Stomach (tissue), 4 donors: Measurements from ENCODE around the gene RUNX1.

Source experiments
- EP300 ChIP-seq: sonication (generic); formaldehyde crosslinking; IDR thresholded peaks from one replicate; pipeline ENCODE4 v1.6.1; 2017; ENCODE audit warnings: antibody characterized with exemption
- POLR2A ChIP-seq, 4 donors: fragments of 450-650 bp; IDR thresholded peaks; one replicate each; pipeline ENCODE4 v1.6.1; 2016; ENCODE audit warnings: antibody characterized with exemption in 4 of 4, control low read depth in 2 of 4, mild to moderate bottlenecking in 1 of 4, moderate library complexity in 1 of 4
- POLR2AphosphoS5 ChIP-seq, 3 donors: sonication (generic); formaldehyde crosslinking; IDR thresholded peaks; one replicate each; pipeline ENCODE4 v1.6.1; 2016; ENCODE audit warnings: antibody characterized with exemption in 3 of 3
- TF ChIP-seq, protein P1 (sequence below), 7 experiments: fragments of 450-650 bp in 4 of 7; fragments of 200-600 bp in 3 of 7; sonication (generic) in 3 of 7; IDR thresholded peaks; one replicate each; pipeline ENCODE4 v1.5.1; 2016 to 2019; ENCODE audit warnings: antibody characterized with exemption in 7 of 7, control low read depth in 2 of 7, mild to moderate bottlenecking in 1 of 7

DNA sequence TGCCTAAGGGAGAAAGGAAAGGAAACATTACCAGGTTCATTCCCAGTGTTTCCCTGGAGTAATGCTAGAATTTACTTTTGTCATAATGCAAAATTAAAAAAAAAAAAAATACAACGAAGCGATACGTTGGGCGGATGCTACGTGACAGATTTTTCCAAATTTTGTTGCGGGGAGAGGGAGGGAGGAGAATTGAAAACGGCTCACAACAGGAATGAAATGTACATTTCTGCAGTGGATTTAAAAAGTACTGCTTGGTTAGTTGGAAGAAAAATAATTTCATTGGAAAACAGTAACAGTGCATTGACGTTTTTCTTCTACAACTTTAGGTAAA lies 157.5 kb downstream of the RUNX1 start:
- TF ChIP-seq, protein P1, sequence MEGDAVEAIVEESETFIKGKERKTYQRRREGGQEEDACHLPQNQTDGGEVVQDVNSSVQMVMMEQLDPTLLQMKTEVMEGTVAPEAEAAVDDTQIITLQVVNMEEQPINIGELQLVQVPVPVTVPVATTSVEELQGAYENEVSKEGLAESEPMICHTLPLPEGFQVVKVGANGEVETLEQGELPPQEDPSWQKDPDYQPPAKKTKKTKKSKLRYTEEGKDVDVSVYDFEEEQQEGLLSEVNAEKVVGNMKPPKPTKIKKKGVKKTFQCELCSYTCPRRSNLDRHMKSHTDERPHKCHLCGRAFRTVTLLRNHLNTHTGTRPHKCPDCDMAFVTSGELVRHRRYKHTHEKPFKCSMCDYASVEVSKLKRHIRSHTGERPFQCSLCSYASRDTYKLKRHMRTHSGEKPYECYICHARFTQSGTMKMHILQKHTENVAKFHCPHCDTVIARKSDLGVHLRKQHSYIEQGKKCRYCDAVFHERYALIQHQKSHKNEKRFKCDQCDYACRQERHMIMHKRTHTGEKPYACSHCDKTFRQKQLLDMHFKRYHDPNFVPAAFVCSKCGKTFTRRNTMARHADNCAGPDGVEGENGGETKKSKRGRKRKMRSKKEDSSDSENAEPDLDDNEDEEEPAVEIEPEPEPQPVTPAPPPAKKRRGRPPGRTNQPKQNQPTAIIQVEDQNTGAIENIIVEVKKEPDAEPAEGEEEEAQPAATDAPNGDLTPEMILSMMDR (IDR thresholded peaks at IDR 0.05), result no peak
- TF ChIP-seq POLR2AphosphoS5 (IDR thresholded peaks at IDR 0.05), result no peak
- no peak for TF ChIP-seq POLR2A (IDR thresholded peaks at IDR 0.05)
- no peak for TF ChIP-seq EP300
